GM19023 (cell line): ENCODE data around the gene PLPP1.

Experiments
- ATAC-seq: cut with Tn5 transposase; IDR thresholded peaks from one replicate; pipeline ENCODE4 v1.9.1; 2021; ENCODE audit warnings: mild to moderate bottlenecking, moderate library complexity; ENCODE audit not compliant: unreplicated experiment

Gene PLPP1

GRCh38 chr5:55415071-55415470 lies 119.7 kb downstream of the PLPP1 start:
- ATAC-seq, result no peak

GRCh38 chr5:55413644-55414043 lies 121.1 kb downstream of the PLPP1 start:
- no peak for ATAC-seq

- no peak for ATAC-seq
These were observed 122.9 kb downstream of the PLPP1 start for GRCh38 chr5:55411876-55412275.

GRCh38 chr5:55410845-55411244 lies 123.9 kb downstream of the PLPP1 start:
- ATAC-seq, result no peak

GRCh38 chr5:55409775-55410174 lies 125.0 kb downstream of the PLPP1 start:
- no peak for ATAC-seq

GRCh38 chr5:55407984-55408383 lies 126.8 kb downstream of the PLPP1 start:
- no peak for ATAC-seq

GRCh38 chr5:55407059-55407684 lies 127.6 kb downstream of the PLPP1 start:
- ATAC-seq, result no peak

GRCh38 chr5:55406292-55406691 lies 128.5 kb downstream of the PLPP1 start:
- ATAC-seq, result no peak

GRCh38 chr5:55402199-55402598 lies 132.6 kb downstream of the PLPP1 start:
- no peak for ATAC-seq

GRCh38 chr5:55393501-55394175 lies 141.1 kb downstream of the PLPP1 start:
- no peak for ATAC-seq

GRCh38 chr5:55392669-55393068 lies 142.1 kb downstream of the PLPP1 start:
- ATAC-seq, result no peak

- no peak for ATAC-seq
These were observed 143.1 kb downstream of the PLPP1 start for GRCh38 chr5:55391707-55392106.

GRCh38 chr5:55387865-55388264 lies 146.9 kb downstream of the PLPP1 start:
- ATAC-seq, result no peak

GRCh38 chr5:55386356-55386755 lies 148.4 kb downstream of the PLPP1 start:
- no peak for ATAC-seq

- ATAC-seq, result no peak
These were observed 148.9 kb downstream of the PLPP1 start for GRCh38 chr5:55385846-55386245.

- ATAC-seq, result no peak
These were observed 149.5 kb downstream of the PLPP1 start for GRCh38 chr5:55385227-55385626.

- ATAC-seq, result no peak
These were observed 150.7 kb downstream of the PLPP1 start for GRCh38 chr5:55384072-55384471.

GRCh38 chr5:55383254-55383653 lies 151.5 kb downstream of the PLPP1 start:
- ATAC-seq, result no peak

GRCh38 chr5:55377810-55378209 lies 157.0 kb downstream of the PLPP1 start:
- no peak for ATAC-seq
